GM06990 (cell line): ENCODE results near the gene LTBP3.

Source experiments
- DNase-seq: peaks from one replicate; pipeline ENCODE4 v3.0.0-alpha.2; 2011; ENCODE audit not compliant: insufficient read length; ENCODE audit errors: extremely low read depth
- H3K27me3 ChIP-seq: replicated peaks from 2 replicates; pipeline ENCODE4 v1.6.0; 2011; ENCODE audit warnings: low read length; ENCODE audit not compliant: control insufficient read depth, insufficient read depth
- H3K36me3 ChIP-seq: 2 replicates; pipeline ENCODE4 v1.5.1; 2011; ENCODE audit warnings: low read length; ENCODE audit not compliant: control insufficient read depth, insufficient read depth
- H3K4me3 ChIP-seq: replicated peaks from 2 replicates; pipeline ENCODE4 v1.5.1; 2011; ENCODE audit warnings: low read depth, mild to moderate bottlenecking, control low read depth, low read length
- CTCF ChIP-seq: IDR thresholded peaks from 2 replicates; pipeline ENCODE4 v1.5.1; 2011; ENCODE audit warnings: low read length, control low read depth, mild to moderate bottlenecking, inconsistent platforms; ENCODE audit not compliant: insufficient read depth, poor library complexity, severe bottlenecking

Gene LTBP3

GRCh38 chr11:65542738-65543390 lies 15.3 kb downstream of the LTBP3 start:
- no peak for TF ChIP-seq CTCF
- Histone ChIP-seq H3K36me3 (peaks cover 5% of the 10 kb centered on the region), H3K27me3 (no peaks in the 10 kb centered on the region)

GRCh38 chr11:65541093-65541982 lies 16.8 kb downstream of the LTBP3 start:
- no peak for DNase-seq
- Histone ChIP-seq H3K4me3 (peak overlapping the region; percentile 69), H3K36me3 (peaks cover 17% of the 10 kb centered on the region), H3K27me3 (no peaks in the 10 kb centered on the region)
- TF ChIP-seq CTCF: no peak

More at GRCh38 chr11:65542738-65543390, 15.3 kb downstream of the LTBP3 start:
- H3K4me3 ChIP-seq: no peak overlapping the region
- DNase-seq: no peak

GRCh38 chr11:65540290-65541092 lies 17.7 kb downstream of the LTBP3 start:
- Histone ChIP-seq H3K27me3 (no peaks in the 10 kb centered on the region), H3K36me3 (peaks cover 23% of the 10 kb centered on the region), H3K4me3 (peak overlapping the region; percentile 69)
- peak; percentile 85 for TF ChIP-seq CTCF
- DNase-seq: peak; percentile 94

GRCh38 chr11:65539744-65540289 lies 18.3 kb downstream of the LTBP3 start:
- H3K27me3 ChIP-seq: no peaks in the 10 kb centered on the region
- DNase-seq: no peak

More at GRCh38 chr11:65539744-65540289, 18.3 kb downstream of the LTBP3 start:
- peak overlapping the region; percentile 69 for H3K4me3 ChIP-seq
- peaks cover 28% of the 10 kb centered on the region for H3K36me3 ChIP-seq
- TF ChIP-seq CTCF: no peak
